HL-60 (cell line): Measurements from ENCODE around the gene MSI2.

ENCODE experiments used
- DNase-seq, 2 experiments: peaks; one replicate each; pipeline ENCODE4 v3.0.0-alpha.2; 2010 to 2020; ENCODE audit warnings: low read depth in 1 of 2, low spot score in 1 of 2
- H3K27ac ChIP-seq: fragments of 250-450 bp; sonication (Bioruptor Pico); replicated peaks from 2 replicates; pipeline ENCODE4 v1.5.1; 2020; ENCODE audit warnings: mild to moderate bottlenecking, moderate library complexity
- H3K27me3 ChIP-seq: fragments of 250-450 bp; sonication (Bioruptor Pico); 2 replicates; pipeline ENCODE4 v1.5.1; 2021; ENCODE audit warnings: mild to moderate bottlenecking, moderate library complexity; ENCODE audit not compliant: insufficient read depth, poor library complexity, severe bottlenecking
- H3K4me3 ChIP-seq: replicated peaks from 2 replicates; pipeline ENCODE4 v1.5.1; 2011; ENCODE audit warnings: mild to moderate bottlenecking, control low read depth, low read length; ENCODE audit not compliant: insufficient read depth
- GABPA ChIP-seq: IDR thresholded peaks from 2 replicates; pipeline ENCODE4 v1.6.1; 2012; ENCODE audit warnings: low read depth
- POLR2AphosphoS5 ChIP-seq: IDR thresholded peaks from 2 replicates; pipeline ENCODE4 v1.6.1; 2012; ENCODE audit warnings: low read depth
- SPI1 ChIP-seq: IDR thresholded peaks from 2 replicates; pipeline ENCODE4 v1.6.1; 2012; ENCODE audit warnings: low read depth, mild to moderate bottlenecking, borderline replicate concordance
- TF ChIP-seq, protein P1 (sequence below): IDR thresholded peaks from one replicate; pipeline ENCODE4 v1.5.1; 2011; ENCODE audit warnings: low read length, control low read depth, inconsistent platforms; ENCODE audit not compliant: insufficient read depth
- TF ChIP-seq, protein P2 (sequence below): IDR thresholded peaks from 2 replicates; pipeline ENCODE4 v1.6.1; 2012; ENCODE audit warnings: low read depth; ENCODE audit not compliant: insufficient replicate concordance

Gene MSI2

GRCh38 chr17:57441270-57441600 is 184.9 kb downstream of the MSI2 start:
- Histone ChIP-seq H3K27me3 (no peaks in the 10 kb centered on the region), H3K4me3 (no peak overlapping the region), H3K27ac (0 out of 2 replicates have a peak overlapping the region, but pooled peaks have one; percentile 8)
- DNase-seq, result no peak
- TF ChIP-seq, protein P1, sequence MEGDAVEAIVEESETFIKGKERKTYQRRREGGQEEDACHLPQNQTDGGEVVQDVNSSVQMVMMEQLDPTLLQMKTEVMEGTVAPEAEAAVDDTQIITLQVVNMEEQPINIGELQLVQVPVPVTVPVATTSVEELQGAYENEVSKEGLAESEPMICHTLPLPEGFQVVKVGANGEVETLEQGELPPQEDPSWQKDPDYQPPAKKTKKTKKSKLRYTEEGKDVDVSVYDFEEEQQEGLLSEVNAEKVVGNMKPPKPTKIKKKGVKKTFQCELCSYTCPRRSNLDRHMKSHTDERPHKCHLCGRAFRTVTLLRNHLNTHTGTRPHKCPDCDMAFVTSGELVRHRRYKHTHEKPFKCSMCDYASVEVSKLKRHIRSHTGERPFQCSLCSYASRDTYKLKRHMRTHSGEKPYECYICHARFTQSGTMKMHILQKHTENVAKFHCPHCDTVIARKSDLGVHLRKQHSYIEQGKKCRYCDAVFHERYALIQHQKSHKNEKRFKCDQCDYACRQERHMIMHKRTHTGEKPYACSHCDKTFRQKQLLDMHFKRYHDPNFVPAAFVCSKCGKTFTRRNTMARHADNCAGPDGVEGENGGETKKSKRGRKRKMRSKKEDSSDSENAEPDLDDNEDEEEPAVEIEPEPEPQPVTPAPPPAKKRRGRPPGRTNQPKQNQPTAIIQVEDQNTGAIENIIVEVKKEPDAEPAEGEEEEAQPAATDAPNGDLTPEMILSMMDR, result no peak
- TF ChIP-seq SPI1, result no peak
- TF ChIP-seq, protein P2, sequence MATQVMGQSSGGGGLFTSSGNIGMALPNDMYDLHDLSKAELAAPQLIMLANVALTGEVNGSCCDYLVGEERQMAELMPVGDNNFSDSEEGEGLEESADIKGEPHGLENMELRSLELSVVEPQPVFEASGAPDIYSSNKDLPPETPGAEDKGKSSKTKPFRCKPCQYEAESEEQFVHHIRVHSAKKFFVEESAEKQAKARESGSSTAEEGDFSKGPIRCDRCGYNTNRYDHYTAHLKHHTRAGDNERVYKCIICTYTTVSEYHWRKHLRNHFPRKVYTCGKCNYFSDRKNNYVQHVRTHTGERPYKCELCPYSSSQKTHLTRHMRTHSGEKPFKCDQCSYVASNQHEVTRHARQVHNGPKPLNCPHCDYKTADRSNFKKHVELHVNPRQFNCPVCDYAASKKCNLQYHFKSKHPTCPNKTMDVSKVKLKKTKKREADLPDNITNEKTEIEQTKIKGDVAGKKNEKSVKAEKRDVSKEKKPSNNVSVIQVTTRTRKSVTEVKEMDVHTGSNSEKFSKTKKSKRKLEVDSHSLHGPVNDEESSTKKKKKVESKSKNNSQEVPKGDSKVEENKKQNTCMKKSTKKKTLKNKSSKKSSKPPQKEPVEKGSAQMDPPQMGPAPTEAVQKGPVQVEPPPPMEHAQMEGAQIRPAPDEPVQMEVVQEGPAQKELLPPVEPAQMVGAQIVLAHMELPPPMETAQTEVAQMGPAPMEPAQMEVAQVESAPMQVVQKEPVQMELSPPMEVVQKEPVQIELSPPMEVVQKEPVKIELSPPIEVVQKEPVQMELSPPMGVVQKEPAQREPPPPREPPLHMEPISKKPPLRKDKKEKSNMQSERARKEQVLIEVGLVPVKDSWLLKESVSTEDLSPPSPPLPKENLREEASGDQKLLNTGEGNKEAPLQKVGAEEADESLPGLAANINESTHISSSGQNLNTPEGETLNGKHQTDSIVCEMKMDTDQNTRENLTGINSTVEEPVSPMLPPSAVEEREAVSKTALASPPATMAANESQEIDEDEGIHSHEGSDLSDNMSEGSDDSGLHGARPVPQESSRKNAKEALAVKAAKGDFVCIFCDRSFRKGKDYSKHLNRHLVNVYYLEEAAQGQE, result no peak

GRCh38 chr17:57442401-57442823 is 186.1 kb downstream of the MSI2 start:
- H3K4me3 ChIP-seq, result no peak overlapping the region
- H3K27ac ChIP-seq, result peak overlapping the region; percentile 54
- DNase-seq, result no peak
- no peaks in the 10 kb centered on the region for H3K27me3 ChIP-seq
- TF ChIP-seq, protein P2, result no peak
- TF ChIP-seq, protein P1, result no peak
- TF ChIP-seq GABPA, result no peak
- no peak for TF ChIP-seq SPI1
- no peak for TF ChIP-seq POLR2AphosphoS5

DNA sequence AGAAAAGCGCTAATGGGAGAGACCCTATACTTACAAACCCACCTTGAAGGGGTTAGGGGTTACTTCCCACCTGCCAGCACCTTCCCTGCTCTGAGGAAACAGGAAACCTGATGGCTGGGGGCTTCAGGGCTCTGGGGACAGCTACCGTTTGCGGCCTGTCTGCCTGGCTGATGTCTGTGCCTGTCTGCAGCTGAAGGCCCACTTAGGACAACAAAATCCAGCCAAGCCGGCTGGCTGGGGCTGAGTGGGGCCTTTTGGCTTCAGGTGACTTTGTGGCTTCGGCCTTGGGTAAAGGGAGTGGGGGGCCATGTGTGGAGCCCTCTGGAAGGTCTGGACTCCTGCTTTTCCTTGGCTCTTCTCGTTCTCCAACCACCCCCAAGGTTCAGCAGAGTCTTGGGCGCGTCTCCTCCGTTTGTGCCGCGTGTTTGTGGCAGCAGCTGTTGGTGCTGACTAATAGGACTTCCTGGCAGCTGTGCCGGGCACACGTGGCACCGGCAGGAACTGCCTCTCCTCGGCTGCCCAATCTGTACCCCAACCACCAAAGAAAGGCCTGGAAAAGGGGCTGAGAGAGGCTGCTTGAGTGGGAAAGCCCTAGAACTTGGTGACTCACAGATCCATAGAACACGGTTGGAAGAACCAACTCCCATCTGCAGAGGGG is 186.7 kb downstream of the MSI2 start:
- H3K4me3 ChIP-seq, result no peak overlapping the region
- H3K27me3 ChIP-seq, result no peaks in the 10 kb centered on the region
- H3K27ac ChIP-seq, result peak overlapping the region; percentile 54
- TF ChIP-seq GABPA (0 out of 2 replicates have a peak, but pooled peaks have one; percentile 46), SPI1 (peak; percentile 46; the same call in 1 of the 2 replicates), POLR2AphosphoS5 (peak; percentile 96)
- TF ChIP-seq, protein P2, result no peak
- TF ChIP-seq, protein P1, result no peak
- peak; percentile 30 to 80 for DNase-seq
